ENCODE results near the gene MAPT.

DNA sequence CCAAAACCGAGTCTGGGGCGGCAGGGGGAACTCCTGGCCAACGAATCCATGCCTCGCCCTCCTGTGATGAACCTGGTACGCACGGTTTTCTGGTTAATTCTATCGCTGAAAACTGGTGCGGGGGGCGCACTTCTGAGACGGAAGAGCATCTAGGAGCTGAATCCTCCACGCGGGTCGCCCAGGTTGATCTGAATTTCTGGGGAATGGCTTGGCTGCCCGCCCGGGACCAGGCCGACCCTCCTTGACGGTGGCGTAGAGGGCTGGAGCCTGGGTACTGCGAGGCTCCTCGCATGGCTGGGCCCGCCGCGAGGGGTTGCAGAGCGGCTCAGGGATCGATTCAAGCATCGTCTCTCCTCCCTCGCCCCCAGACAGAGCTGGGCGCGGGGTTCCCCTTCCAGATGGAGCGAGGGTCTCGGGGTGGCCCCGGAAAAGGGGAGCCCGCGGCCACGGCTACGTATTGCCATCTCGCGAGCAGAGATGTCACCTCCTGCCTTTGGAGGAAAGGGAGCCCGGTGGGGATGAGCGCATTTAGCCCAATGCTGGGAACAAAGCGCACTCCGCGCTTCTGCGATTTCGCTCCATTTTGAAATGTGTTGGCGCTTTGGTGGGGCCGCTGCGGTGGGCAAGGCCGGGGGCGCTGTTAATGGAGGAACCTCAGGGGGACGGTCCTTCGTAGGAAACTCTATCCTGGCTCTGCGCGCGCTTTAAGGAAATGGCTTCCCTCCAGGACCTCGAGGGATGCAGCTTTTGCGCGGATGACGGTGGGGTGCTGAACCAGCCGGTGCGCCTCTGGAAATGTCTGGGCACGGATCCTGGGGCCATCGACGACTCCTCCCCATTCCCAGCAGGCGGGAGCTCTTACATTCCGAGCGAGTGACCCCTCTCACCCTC, 2.7 kb downstream of the MAPT start:
- TF ChIP-seq, protein P1, sequence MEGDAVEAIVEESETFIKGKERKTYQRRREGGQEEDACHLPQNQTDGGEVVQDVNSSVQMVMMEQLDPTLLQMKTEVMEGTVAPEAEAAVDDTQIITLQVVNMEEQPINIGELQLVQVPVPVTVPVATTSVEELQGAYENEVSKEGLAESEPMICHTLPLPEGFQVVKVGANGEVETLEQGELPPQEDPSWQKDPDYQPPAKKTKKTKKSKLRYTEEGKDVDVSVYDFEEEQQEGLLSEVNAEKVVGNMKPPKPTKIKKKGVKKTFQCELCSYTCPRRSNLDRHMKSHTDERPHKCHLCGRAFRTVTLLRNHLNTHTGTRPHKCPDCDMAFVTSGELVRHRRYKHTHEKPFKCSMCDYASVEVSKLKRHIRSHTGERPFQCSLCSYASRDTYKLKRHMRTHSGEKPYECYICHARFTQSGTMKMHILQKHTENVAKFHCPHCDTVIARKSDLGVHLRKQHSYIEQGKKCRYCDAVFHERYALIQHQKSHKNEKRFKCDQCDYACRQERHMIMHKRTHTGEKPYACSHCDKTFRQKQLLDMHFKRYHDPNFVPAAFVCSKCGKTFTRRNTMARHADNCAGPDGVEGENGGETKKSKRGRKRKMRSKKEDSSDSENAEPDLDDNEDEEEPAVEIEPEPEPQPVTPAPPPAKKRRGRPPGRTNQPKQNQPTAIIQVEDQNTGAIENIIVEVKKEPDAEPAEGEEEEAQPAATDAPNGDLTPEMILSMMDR (IDR thresholded peaks at IDR 0.05; ENCODE audit: low read length), result no peak
- no peak for TF ChIP-seq EZH2 (optimal IDR thresholded peaks at IDR 0.05; ENCODE audit: low read depth, low read length)
